Thyroid gland (tissue), 4 donors: ENCODE measurements around the gene NFE2L3. TPM values are rescaled to one million over a fixed set of nuclear protein-coding genes. Genes with fewer than 3 reads are reported as not detected.

Experiments
- DNase-seq, 2 donors: peaks; one replicate each; pipeline ENCODE4 v3.0.0-alpha.2; 2019
- H3K27ac ChIP-seq, 3 donors: fragments of 200-600 bp; sonication (generic); 1 replicate in 2 of 3; 2 replicates in 1 of 3; pipeline ENCODE4 v1.5.1; 2016 to 2019; ENCODE audit warnings: mild to moderate bottlenecking in 1 of 3, moderate library complexity in 1 of 3
- H3K27me3 ChIP-seq: fragments of 200-600 bp; sonication (generic); one replicate; pipeline ENCODE4 v1.5.1; 2019
- H3K36me3 ChIP-seq, 2 donors: fragments of 200-600 bp; sonication (generic); one replicate each; pipeline ENCODE4 v1.5.1; 2016 to 2019
- H3K4me1 ChIP-seq, 2 donors: fragments of 200-600 bp; sonication (generic); one replicate each; pipeline ENCODE4 v1.5.1; 2017 to 2019
- H3K4me3 ChIP-seq, 3 donors: fragments of 200-600 bp; sonication (generic); replicated peaks in 1 of 3; 1 replicate in 2 of 3; 2 replicates in 1 of 3; pipeline ENCODE4 v1.5.1; 2016; ENCODE audit warnings: mild to moderate bottlenecking in 1 of 3
- H3K9me3 ChIP-seq: fragments of 200-600 bp; sonication (generic); one replicate; pipeline ENCODE4 v1.5.1; 2017
- CTCF ChIP-seq, 6 experiments: fragments of 200-600 bp in 3 of 6; fragments of 450-650 bp in 3 of 6; sonication (generic) in 3 of 6; IDR thresholded peaks; one replicate each; pipeline ENCODE4 v1.5.1; 2016 to 2019; ENCODE audit warnings: antibody characterized with exemption in 6 of 6, mild to moderate bottlenecking in 2 of 6, inconsistent platforms in 1 of 6, moderate library complexity in 1 of 6
- POLR2A ChIP-seq, 2 donors: fragments of 450-650 bp; IDR thresholded peaks; one replicate each; pipeline ENCODE4 v1.6.1; 2017; ENCODE audit warnings: antibody characterized with exemption in 2 of 2, mild to moderate bottlenecking in 2 of 2, moderate library complexity in 1 of 2
- WGBS, 2 donors: methylation state at CpG; one replicate each; pipeline ENCODE4 v1.1.5; 2017; 5-methylcytosine and 5-hydroxymethylcytosine counted together
- intact Hi-C: fragments of 100-400 bp; cut with DNase I; formaldehyde crosslinking; loops from one replicate; pipeline ENCODE4 v1.15.1; 2023
- total RNA-seq, 4 donors: library from RNA; depleted of rRNA; stranded (reverse); fragments of >200 nt; gene quantifications; one replicate each; pipeline ENCODE4 v1.2.3, GENCODE V29; 2016

NFE2L3 gene
- total RNA-seq, 4 donors from 2014 or later: 0.33 to 1.4 (median 0.98) TPM

- H3K4me3 ChIP-seq: no peak overlapping the region
- DNase-seq: no peak
- H3K27ac ChIP-seq: no peak overlapping the region
- TF ChIP-seq CTCF (IDR thresholded peaks at IDR 0.05): no peak
- no peak for TF ChIP-seq POLR2A (IDR thresholded peaks at IDR 0.05)
- intact Hi-C loops: no loop called here
- peaks cover 0 to 8% of the 10 kb centered on the region in 2 donors for H3K4me1 ChIP-seq
- 98 to 100% methylated on average over 1 of the region's 1 CpG for WGBS, 2 donors
- no peaks in the 10 kb centered on the region for H3K36me3 ChIP-seq
- no peaks in the 10 kb centered on the region for H3K27me3 ChIP-seq
- no peaks in the 10 kb centered on the region for H3K9me3 ChIP-seq
Observed at GRCh38 chr7:26140380-26140779, 11.6 kb upstream of the NFE2L3 start.

- Histone ChIP-seq H3K9me3 (no peaks in the 10 kb centered on the region), H3K4me3 (no peak overlapping the region), H3K27ac (no peak overlapping the region), H3K36me3 (no peaks in the 10 kb centered on the region), H3K4me1 (peaks cover 0 to 8% of the 10 kb centered on the region in 2 donors), H3K27me3 (no peaks in the 10 kb centered on the region)
- TF ChIP-seq CTCF (IDR thresholded peaks at IDR 0.05) (no peak), POLR2A (IDR thresholded peaks at IDR 0.05) (no peak)
- no peak for DNase-seq
- WGBS, 2 donors: 92 to 98% methylated on average over 2 of the region's 2 CpGs
- intact Hi-C loops: no loop called here
Observed at GRCh38 chr7:26141077-26141476, 10.9 kb upstream of the NFE2L3 start.

GRCh38 chr7:26143298-26144048 is 8.5 kb upstream of the NFE2L3 start:
- no peak for DNase-seq
- no peaks in the 10 kb centered on the region for H3K36me3 ChIP-seq
- intact Hi-C loops: no loop called here
- no peak overlapping the region for H3K27ac ChIP-seq
- WGBS, 2 donors: 71 to 74% methylated on average over 5 of the region's 5 CpGs
- H3K4me3 ChIP-seq: no peak overlapping the region
- no peaks in the 10 kb centered on the region for H3K27me3 ChIP-seq
- no peaks in the 10 kb centered on the region for H3K9me3 ChIP-seq
- TF ChIP-seq CTCF (IDR thresholded peaks at IDR 0.05): no peak
- TF ChIP-seq POLR2A (IDR thresholded peaks at IDR 0.05): no peak
- H3K4me1 ChIP-seq: peaks cover 0 to 8% of the 10 kb centered on the region in 2 donors

DNA sequence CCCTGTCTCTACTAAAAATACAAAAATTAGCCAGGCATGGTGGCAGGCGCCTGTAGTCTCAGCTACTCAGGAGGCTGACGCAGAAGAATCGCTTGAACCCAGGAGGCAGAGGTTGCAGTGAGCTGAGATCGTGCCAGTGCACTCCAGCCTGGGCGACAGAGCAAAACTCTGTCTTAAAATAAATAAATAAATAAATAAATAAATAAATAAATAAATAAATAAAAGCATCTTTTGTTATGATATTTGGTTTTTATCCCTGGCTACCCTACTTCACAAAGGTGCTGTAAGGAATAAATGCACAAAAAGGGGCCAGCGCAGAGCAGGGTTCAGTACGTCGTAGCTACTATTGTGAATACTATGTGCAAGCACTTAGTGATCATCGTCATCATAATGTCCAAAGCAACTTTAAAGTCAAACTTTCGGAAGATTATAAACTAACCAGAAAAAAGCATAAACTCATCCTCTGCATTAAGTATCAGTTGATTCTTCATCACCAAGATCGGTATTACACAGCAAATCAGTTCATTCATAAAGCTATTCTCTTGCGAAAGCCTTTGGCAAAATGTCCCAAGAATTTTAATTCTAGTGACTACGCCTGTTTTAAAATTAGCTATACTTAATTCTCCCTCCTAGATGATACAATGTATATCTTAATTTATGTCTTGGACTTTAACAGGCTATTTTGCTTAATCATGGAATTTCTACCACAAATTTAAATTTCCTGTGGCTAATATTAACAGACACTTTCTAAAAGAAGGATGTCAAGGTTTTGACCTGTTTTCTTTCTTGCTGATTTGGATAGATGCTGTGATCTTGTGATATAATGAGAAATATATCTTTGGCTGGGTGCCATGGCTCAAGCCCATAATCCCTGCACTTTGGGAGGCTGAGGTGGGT is 7.6 kb upstream of the NFE2L3 start:
- intact Hi-C loops: no loop called here
- TF ChIP-seq CTCF (IDR thresholded peaks at IDR 0.05) (no peak), POLR2A (IDR thresholded peaks at IDR 0.05) (no peak)
- no peak for DNase-seq
- Histone ChIP-seq H3K27ac (no peak overlapping the region), H3K36me3 (no peaks in the 10 kb centered on the region), H3K27me3 (no peaks in the 10 kb centered on the region), H3K4me1 (peaks cover 0 to 8% of the 10 kb centered on the region in 2 donors), H3K9me3 (no peaks in the 10 kb centered on the region), H3K4me3 (no peak overlapping the region)
- 90 to 92% methylated on average over 13 of the region's 13 CpGs for WGBS, 2 donors

DNA sequence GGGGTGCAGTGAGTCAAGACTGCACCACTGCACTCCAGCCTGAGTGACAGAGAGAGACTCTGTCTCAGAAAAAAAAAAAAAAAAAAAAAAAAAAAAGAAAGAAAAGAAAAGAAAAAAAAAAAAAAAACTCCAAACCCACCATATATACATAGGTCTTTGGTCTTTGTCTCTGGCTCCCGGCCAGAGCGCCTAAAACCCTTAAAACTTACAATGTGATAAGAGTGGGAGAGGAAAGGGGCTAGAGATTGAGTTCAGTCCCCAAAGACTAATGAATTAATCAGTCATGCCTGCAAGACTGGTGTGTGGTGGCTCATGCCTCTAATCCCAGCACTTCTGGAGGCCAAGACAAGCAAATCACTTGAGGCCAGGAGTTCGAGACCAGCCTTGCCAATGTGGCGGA is 6.8 kb upstream of the NFE2L3 start:
- Histone ChIP-seq H3K27me3 (no peaks in the 10 kb centered on the region), H3K27ac (no peak overlapping the region), H3K36me3 (no peaks in the 10 kb centered on the region), H3K4me3 (no peak overlapping the region), H3K4me1 (peaks cover 0 to 8% of the 10 kb centered on the region in 2 donors), H3K9me3 (no peaks in the 10 kb centered on the region)
- intact Hi-C loops: no loop called here
- DNase-seq: no peak
- WGBS, 2 donors: 85 to 90% methylated on average over 4 of the region's 4 CpGs
- no peak for TF ChIP-seq POLR2A (IDR thresholded peaks at IDR 0.05)
- no peak for TF ChIP-seq CTCF (IDR thresholded peaks at IDR 0.05)
